ENCODE data around the gene DTD1.
"Not testable (repeated sequence)": the region's sequence is repeated elsewhere in the genome, so short reads cannot be mapped to it uniquely, and the experiment has no call there.

DTD1 gene

DNA sequence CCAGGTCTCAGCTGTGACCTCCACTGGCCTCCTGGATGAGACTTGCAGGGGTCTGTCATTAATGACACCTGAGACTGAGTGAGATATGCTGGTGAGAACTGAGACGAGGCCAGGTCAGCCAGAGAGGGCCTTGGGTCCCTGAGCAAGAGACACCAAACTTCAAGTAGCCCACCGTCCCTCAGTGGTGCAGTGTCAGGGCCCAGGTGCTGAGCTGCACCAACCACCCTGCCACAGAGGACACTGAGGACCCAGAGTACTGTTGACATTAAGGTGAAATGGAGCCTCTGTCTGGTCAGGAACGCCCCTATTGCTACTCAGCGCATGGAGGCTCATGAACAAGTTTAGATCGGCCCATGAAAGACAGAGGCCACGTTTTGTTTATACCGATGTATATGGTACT, 161.7 kb downstream of the DTD1 start:
- DNase-seq = no peak

- no peak for DNase-seq
These were observed 162.9 kb downstream of the DTD1 start for GRCh38 chr20:18750735-18751134.

- no peak for DNase-seq
These were observed 166.3 kb downstream of the DTD1 start for GRCh38 chr20:18754030-18754652.

GRCh38 chr20:18754653-18755045, 166.8 kb downstream of the DTD1 start:
- no peak for DNase-seq

GRCh38 chr20:18760852-18761251, 173.0 kb downstream of the DTD1 start:
- DNase-seq = not testable (repeated sequence)

GRCh38 chr20:18767676-18768075, 179.8 kb downstream of the DTD1 start:
- DNase-seq = no peak

GRCh38 chr20:18773566-18773965, 185.7 kb downstream of the DTD1 start:
- no peak for DNase-seq

DNA sequence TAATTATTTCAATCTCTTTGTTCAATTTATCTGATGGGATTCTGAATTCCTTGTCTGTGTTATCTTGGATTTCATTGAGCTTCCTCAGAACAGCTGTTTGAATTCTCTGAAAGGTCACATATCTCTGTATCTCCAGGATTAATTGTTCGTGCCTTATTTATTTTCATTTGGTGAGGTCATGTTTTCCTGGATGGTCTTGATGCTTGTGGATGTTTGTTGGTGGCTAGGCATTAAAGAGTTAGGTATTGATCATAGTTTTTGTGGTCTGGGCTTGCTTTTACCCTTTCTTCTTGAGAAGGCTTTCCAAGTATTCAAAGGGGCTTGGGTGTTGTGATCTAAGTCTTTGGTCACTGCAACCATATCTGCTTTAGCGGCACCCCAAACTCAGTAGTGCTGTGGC, 186.4 kb downstream of the DTD1 start:
- DNase-seq = no peak

DNA sequence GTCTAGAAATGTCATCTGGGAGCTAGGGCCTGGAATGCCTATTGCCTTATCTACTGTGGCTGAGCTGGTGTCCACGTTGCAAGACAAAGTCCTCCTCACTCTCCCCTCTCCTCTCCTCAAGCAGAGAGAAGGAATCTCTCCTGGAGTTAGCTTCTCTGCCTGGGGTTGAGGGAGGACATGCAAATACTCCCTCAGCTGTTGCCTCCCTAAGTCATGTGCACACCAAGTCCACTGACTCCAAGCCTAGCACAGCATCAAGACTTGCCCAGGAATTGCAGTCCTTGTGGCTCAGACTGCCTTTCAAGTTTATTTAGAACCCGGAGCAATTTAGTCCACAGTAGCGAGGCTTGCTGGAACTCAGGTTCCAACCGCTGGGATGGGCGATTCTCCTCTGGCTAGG, 187.8 kb downstream of the DTD1 start:
- no peak for DNase-seq

DNA sequence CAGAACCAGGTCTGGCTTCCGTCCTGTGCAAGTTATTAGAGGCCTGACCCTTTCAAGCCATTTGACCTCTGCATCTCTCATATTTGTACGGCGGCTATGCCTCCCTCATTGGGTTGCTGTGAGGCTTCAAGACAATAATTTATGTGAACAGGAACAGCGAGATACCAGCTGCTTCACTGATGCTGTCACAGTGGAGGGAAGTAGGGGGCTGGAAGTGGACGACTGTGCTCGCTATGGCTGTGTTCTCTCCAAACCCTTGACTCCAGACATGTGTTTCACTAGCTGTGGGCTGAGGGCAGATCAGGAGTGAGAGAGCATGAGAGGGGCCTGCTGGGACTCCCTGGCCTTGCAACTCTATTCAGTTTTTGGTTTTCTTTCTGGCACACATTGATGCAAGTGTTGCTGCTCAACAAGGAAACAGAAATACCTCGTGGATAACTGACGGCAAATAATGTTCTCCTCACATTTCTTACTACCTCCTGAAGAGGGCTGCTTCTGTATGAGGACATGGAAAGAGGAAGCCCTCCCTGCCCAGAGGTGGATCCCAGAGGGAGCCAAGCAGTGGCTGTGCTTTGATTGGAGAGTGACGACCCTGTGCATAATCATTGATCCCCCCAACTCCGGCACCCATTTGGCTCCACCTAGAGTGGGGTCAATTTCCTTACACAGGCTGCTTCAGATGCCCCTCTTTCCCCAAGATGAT, 191.0 kb downstream of the DTD1 start:
- no peak for DNase-seq

DNA sequence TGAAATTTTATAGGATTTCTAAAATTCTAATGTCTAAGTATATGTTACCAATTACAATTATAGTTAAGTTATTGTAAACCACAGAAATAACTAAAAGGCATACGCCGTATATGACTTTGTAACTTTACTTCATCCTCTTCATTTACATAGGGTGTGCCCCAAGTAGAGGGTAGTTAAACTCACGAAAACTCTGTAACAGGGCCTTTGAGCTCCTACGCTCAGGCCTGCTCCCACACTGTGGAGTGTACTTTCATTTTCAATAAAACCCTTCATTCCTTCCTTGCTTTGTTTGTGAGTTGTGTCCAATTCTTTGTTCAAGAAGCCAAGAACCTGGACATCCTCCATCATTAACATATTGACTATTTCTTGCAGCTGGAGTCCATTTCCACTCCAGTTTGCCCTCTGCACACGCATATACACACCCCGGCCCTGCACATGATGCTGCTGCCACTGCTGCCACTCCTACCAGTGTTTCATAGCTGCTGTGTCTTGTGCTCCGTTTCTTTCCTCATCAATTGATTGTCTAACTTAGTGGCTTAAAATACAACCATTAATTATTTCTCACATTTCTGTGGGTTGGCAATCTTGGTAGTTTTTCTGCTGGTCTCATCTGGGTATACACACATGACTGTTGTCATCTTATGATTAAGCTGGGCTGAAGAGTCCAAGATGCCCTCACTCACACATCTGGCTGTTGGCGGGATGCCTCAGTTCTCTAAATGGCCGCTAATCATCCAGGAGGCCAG, 192.7 kb downstream of the DTD1 start:
- no peak for DNase-seq

DNA sequence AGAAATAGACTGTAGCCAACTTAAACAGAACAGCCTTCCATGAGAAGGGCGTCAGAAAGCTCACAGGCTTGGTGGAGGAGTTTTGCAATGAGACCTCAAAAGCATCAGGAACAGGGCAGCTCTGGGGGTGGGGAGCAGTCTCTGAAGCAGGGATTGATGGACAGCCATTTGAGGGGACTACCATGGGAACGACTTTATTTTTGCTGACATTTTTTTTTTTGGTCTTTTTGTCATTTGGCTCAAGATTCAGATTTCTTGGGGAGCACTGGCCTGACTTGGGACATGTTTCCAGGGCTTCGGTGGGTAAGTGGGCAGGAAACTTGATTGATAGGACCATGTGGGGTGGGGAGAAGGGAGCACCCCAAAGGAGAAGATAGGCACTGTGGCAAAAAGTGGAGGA, 193.7 kb downstream of the DTD1 start:
- no peak for DNase-seq

DNA sequence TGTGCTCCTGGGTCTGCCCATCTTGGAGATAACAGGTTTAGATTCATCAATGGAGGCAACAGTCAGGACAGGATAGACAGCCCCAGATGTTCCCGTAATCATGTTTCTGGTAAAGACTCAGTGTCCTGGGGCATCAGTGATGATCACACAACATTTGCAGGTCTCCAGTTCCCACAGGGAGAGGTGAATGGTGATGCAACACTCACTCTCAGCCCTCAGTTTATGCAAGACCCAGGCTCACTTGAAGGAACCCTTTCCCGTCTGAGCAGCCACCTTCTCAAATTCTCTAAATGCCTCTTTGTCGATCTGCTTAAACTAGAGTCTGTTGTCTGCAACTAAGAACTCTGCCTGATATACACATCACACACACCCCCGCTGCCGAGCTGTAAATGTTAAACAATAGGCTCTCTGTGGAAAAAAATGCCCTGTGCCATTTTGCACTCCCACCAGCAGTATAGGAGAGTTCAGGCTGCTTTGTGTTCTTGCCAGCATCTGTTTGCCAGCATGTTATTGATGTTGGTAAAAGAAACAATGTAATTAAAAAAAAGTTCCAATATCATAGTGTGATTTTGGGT, 195.6 kb downstream of the DTD1 start:
- no peak for DNase-seq

- DNase-seq = not testable (repeated sequence)
These were observed 199.2 kb downstream of the DTD1 start for GRCh38 chr20:18787046-18787445.

DNA sequence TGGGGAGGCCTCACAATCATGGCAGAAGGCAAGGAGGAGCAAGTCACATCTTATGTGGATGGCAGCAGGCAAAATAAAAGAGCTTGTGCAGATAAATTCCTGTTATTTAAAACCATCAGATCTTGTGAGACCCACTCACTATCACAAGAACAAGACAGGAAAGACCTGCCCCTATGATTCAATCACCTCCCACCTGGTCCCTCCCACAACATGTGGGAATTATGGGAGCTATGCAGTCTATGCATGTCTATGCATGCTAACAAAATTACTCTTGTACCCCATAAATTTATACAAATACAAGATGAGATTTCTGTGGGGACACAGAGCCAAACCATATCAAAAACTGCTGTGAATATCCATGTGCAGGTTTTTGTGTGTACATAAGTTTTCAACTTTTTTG, 200.2 kb downstream of the DTD1 start:
- no peak for DNase-seq

GRCh38 chr20:18790787-18791186, 202.9 kb downstream of the DTD1 start:
- no peak for DNase-seq

DNA sequence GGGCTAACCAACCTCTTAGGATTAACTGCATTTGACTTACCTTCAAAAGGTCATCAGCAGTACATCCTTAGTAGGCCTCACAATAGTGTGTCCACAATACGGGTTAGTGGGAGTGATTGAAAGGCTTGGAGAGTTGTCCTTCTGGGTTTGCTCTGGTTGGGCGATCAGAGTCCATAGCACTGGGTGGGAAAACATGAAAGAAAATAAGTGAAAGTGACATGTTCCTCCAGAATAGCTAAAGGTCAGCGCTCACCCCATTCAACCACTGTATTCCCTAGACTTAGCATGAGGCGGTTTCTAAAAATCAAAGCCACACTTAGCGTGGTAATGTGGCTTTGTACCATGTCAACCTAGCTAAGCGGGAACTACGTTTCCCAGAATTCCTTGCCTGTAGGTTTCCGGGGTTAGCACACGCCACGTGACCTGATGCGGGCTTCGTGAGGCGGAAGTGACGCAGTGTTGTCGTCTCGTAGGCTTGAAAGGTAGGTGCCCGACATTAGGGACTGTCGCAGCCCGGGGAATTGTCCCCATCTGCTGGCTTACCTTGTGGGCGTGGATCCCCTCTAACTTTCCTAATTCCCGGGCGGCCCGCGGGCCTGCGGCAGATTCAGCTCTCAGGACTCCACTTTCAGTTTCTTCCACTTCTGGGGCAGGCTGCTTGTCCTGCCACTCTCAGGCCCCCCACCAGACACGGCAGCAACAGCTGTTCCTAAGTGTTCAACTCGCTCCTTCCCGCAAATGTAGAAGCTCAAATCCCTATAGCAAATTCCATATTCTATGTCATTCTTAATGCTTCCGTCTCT, 206.0 kb downstream of the DTD1 start:
- peak; percentile 93 for DNase-seq

- no peak for DNase-seq
These were observed 206.6 kb downstream of the DTD1 start for GRCh38 chr20:18794428-18794787.

- no peak for DNase-seq
These were observed 207.5 kb downstream of the DTD1 start for GRCh38 chr20:18795366-18795765.

- no peak for DNase-seq
These were observed 208.5 kb downstream of the DTD1 start for GRCh38 chr20:18796282-18796833.

- DNase-seq = no peak
These were observed 213.7 kb downstream of the DTD1 start for GRCh38 chr20:18801516-18801915.

DNA sequence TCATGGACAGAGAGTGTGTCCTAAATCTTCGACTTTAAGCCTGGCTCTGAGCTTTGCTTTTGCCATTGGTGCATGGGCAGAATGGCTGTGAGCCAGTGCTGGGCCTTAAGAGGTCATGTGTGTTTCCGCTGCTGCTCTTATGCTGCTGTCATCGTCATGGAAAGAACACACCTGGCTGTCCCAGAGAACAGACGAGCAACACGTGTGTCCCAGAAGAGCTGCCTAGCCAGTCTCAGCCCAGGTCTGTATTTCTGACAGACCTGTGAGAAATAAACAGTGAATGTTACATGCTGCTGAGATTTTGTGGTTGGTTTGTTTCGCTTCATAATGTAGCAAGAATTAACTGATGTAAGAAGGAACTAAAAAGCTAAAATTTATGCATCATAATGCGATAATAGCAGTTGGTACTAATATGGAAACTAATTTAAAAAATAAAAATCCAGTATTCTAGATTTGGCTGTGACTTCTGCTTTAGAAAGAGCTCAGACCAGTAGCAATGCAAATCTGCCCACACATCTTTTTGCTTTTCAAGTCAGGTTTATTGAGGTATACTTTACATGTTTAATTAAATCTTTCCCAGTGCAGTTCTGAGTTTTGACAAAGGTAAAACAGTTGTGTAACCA, 214.3 kb downstream of the DTD1 start:
- no peak for DNase-seq

All from CD4-positive, alpha-beta T cell treated with Interferon alpha-2 for 1 hour (primary cell).